Naive thymus-derived CD4-positive, alpha-beta T cell (primary cell): Measurements from ENCODE around the gene GORASP2. TPM values are rescaled to one million over a fixed set of nuclear protein-coding genes. Genes with fewer than 3 reads are reported as not detected.
"Not testable (repeated sequence)": the region's sequence is repeated elsewhere in the genome, so short reads cannot be mapped to it uniquely, and the experiment has no call there.

Source experiments
- ATAC-seq: fragments of 150-1000 bp; cut with Tn5 transposase; 2 replicates; pipeline ENCODE4 v1.10.0; 2021; ENCODE audit warnings: mild to moderate bottlenecking, moderate library complexity
- CTCF ChIA-PET: fragments of 350-600 bp; sonication (Branson Sonifier 250); formaldehyde crosslinking; loops from one replicate; lab custom pipeline; 2021; ENCODE audit warnings: antibody characterized with exemption; lab: Charles Lee
- POLR2A ChIA-PET: fragments of 350-600 bp; sonication (Branson Sonifier 250); formaldehyde crosslinking; loops from one replicate; lab custom pipeline; 2021; ENCODE audit warnings: antibody characterized with exemption, inconsistent platforms; lab: Charles Lee
- DNase-seq, 9 donors: peaks; one replicate each; pipeline versions ENCODE4 v3.0.0 to v3.0.0-alpha.2; 2020 to 2022; ENCODE audit warnings: mixed read lengths in 1 of 9
- H3K27ac ChIP-seq: one replicate; pipeline ENCODE4 v1.7.0; 2013; ENCODE audit warnings: mild to moderate bottlenecking, low read depth, low read length, moderate library complexity
- H3K27me3 ChIP-seq, 2 donors: one replicate each; pipeline ENCODE4 v1.7.0; 2013; ENCODE audit warnings: low read length in 2 of 2, mild to moderate bottlenecking in 2 of 2, moderate library complexity in 2 of 2; ENCODE audit not compliant: control insufficient read depth in 2 of 2, insufficient read depth in 2 of 2
- H3K36me3 ChIP-seq, 3 experiments: 1 replicate in 2 of 3; 2 replicates in 1 of 3; pipeline ENCODE4 v1.7.0; 2013; ENCODE audit warnings: low read length in 3 of 3, mild to moderate bottlenecking in 3 of 3, moderate library complexity in 1 of 3; ENCODE audit not compliant: insufficient read depth in 3 of 3, control insufficient read depth in 2 of 3
- H3K4me1 ChIP-seq, 2 donors: one replicate each; pipeline ENCODE4 v1.7.0; 2013; ENCODE audit warnings: low read length in 2 of 2, mild to moderate bottlenecking in 2 of 2, moderate library complexity in 1 of 2; ENCODE audit not compliant: control insufficient read depth in 2 of 2, insufficient read depth in 2 of 2
- H3K4me3 ChIP-seq: 2 replicates; pipeline ENCODE4 v1.7.0; 2013; ENCODE audit warnings: mild to moderate bottlenecking, low read length
- H3K9me3 ChIP-seq, 3 experiments: 1 replicate in 2 of 3; 2 replicates in 1 of 3; pipeline ENCODE4 v1.7.0; 2013; ENCODE audit warnings: low read length in 3 of 3; ENCODE audit not compliant: control insufficient read depth in 2 of 3
- H3K27ac Mint-ChIP-seq, 9 donors: one replicate each; pipeline ENCODE4 v1.8.0; 2020 to 2022; ENCODE audit warnings: mixed read lengths in 9 of 9, mild to moderate bottlenecking in 8 of 9, moderate library complexity in 5 of 9, inconsistent platforms in 2 of 9
- H3K27me3 Mint-ChIP-seq, 5 donors: one replicate each; pipeline ENCODE4 v1.8.0; 2021 to 2022; ENCODE audit warnings: mixed read lengths in 5 of 5, mild to moderate bottlenecking in 1 of 5
- H3K36me3 Mint-ChIP-seq, 5 donors: one replicate each; pipeline ENCODE4 v1.8.0; 2020 to 2022; ENCODE audit warnings: mixed read lengths in 5 of 5, mild to moderate bottlenecking in 3 of 5, inconsistent platforms in 1 of 5
- H3K4me1 Mint-ChIP-seq, 7 donors: one replicate each; pipeline ENCODE4 v1.8.0; 2020 to 2022; ENCODE audit warnings: mixed read lengths in 7 of 7, mild to moderate bottlenecking in 3 of 7, inconsistent platforms in 1 of 7
- H3K4me3 Mint-ChIP-seq, 10 donors: one replicate each; pipeline ENCODE4 v1.8.0; 2020 to 2022; ENCODE audit warnings: mild to moderate bottlenecking in 10 of 10, mixed read lengths in 10 of 10, moderate library complexity in 6 of 10, inconsistent platforms in 2 of 10
- H3K9me3 Mint-ChIP-seq, 11 donors: one replicate each; pipeline ENCODE4 v1.8.0; 2020 to 2022; ENCODE audit warnings: mixed read lengths in 11 of 11, mild to moderate bottlenecking in 4 of 11, inconsistent platforms in 1 of 11, moderate library complexity in 1 of 11
- intact Hi-C, 2 donors: fragments of 100-400 bp; cut with micrococcal nuclease; formaldehyde crosslinking; loops; one replicate each; pipeline ENCODE4 v1.15.1; 2023
- polyA plus RNA-seq, 2 donors: library from polyadenylated mRNA; unstranded; fragments of 300-500 nt; fragmentation: Illumina TruSeq; gene quantifications; one replicate each; pipeline ENCODE4 v1.2.3, GENCODE V29; 2021
- total RNA-seq, 6 experiments: library from RNA in 5 of 6; stranded (reverse) in 5 of 6; gene quantifications; 1 replicate in 5 of 6; 2 replicates in 1 of 6; pipeline ENCODE4 v1.2.3 and lab custom pipeline; 2021 to 2026

Gene GORASP2
- total and polyA plus RNA-seq, 7 experiments from 2014 or later = 65.2 to 104 (median 77.2) TPM

DNA sequence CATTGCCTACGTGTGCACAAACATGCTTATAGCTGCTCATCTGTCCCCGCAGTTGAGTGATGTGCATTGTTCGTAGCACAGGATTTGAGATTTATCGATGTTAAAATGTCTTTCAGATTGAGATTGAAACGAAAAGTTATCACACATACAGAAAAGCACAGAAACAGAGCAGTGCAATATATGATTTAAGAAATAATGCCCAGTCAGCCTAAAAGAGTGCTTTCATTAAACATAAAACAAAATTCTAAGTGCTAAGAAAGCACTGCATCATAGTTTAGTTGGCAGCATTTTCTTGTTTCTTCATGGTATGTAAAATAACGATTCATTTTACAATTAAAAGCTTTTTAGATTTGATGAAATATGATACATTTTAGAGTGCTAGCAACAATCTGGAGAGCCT lies 31.9 kb upstream of the GORASP2 start:
- Mint-ChIP-seq H3K27ac (no peak overlapping the region), H3K36me3 (peaks cover 0 to 3% (median 0%) of the 10 kb centered on the region in 5 donors), H3K27me3 (peaks cover 0 to 21% (median 15%) of the 10 kb centered on the region in 5 donors), H3K4me1 (no peaks in the 10 kb centered on the region), H3K9me3 (no peaks in the 10 kb centered on the region), H3K4me3 (no peak overlapping the region)
- H3K27ac ChIP-seq = no peak overlapping the region
- no peak for ATAC-seq
- POLR2A ChIA-PET = interaction anchor here (0.7 kb wide), 1 partner anchor 369 kb away, joined by 3 read pairs; no protein-coding TSS in a partner anchor
- no peak for DNase-seq
- H3K36me3 ChIP-seq = no peaks in the 10 kb centered on the region
- H3K27me3 ChIP-seq = no peaks in the 10 kb centered on the region
- CTCF ChIA-PET = no interaction called here
- H3K4me1 ChIP-seq = no peaks in the 10 kb centered on the region
- intact Hi-C loops = no loop called here
- H3K4me3 ChIP-seq = no peak overlapping the region
- H3K9me3 ChIP-seq = no peaks in the 10 kb centered on the region

DNA sequence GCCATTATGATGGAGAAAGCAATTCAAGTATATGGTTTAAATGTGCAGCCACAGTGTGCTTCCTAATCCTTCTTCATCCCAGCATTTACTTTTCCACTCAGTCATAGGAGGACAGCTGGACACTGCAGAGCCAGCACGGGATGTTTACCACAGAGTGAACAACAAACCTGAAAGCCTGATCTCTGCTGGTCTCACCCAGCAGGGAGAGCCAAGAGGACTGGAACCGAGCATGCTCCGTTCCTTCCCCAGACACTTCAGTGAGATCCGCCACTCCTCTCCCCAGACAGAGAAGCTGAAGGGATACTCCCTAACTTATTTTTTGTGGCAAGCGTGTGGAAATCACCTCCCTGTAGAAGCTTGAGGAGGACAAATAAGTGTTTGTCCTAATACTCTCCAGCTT lies 23.2 kb upstream of the GORASP2 start:
- peaks cover 3 to 42% (median 21%) of the 10 kb centered on the region in 11 donors for H3K9me3 Mint-ChIP-seq
- H3K27me3 Mint-ChIP-seq = peaks cover 3 to 19% (median 12%) of the 10 kb centered on the region in 5 donors
- no peaks in the 10 kb centered on the region for H3K4me1 Mint-ChIP-seq
- intact Hi-C loops = no loop called here
- no peaks in the 10 kb centered on the region for H3K4me1 ChIP-seq
- H3K4me3 Mint-ChIP-seq = no peak overlapping the region
- no peak overlapping the region for H3K27ac Mint-ChIP-seq
- H3K4me3 ChIP-seq = no peak overlapping the region
- CTCF ChIA-PET = no interaction called here
- no peaks in the 10 kb centered on the region for H3K27me3 ChIP-seq
- H3K36me3 ChIP-seq = no peaks in the 10 kb centered on the region
- POLR2A ChIA-PET = no interaction called here
- H3K27ac ChIP-seq = no peak overlapping the region
- DNase-seq = no peak
- ATAC-seq = no peak
- peaks cover 0 to 21% (median 0%) of the 10 kb centered on the region in 3 experiments for H3K9me3 ChIP-seq
- H3K36me3 Mint-ChIP-seq = peaks cover 0 to 6% (median 0%) of the 10 kb centered on the region in 5 donors

DNA sequence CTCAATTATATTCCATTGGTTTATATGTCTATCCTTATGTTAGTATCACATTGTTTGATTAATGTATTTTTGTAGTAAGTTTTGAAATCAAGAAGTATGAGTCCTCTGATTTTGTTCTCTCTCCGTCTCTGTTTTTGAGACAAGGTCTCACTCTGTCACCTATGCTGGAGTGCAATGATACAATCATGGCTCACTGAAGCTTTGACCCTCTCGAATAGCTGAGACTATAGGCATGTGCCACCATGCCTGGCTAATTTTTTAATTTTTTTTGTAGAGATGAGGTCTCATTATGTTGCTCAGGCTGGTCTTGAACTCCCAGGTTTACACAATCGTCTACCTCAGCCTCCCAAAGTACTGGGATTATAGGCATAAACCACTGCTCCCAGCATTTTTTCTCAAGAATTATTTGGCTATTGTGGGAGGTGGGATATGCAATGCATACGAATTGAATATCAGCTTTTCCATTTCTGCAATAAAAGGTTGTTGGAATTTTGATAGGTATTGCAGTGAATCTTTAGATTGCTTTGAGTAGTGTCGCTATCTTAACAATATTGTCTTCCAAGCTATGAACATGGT lies 17.7 kb upstream of the GORASP2 start:
- POLR2A ChIA-PET = no interaction called here
- DNase-seq (no peak), ATAC-seq (no peak)
- Mint-ChIP-seq H3K9me3 (peaks cover 15 to 77% (median 47%) of the 10 kb centered on the region in 11 donors), H3K27ac (no peak overlapping the region), H3K27me3 (peaks cover 0 to 11% (median 3%) of the 10 kb centered on the region in 5 donors), H3K4me3 (no peak overlapping the region), H3K4me1 (no peaks in the 10 kb centered on the region), H3K36me3 (peaks cover 2 to 22% (median 12%) of the 10 kb centered on the region in 5 donors)
- intact Hi-C loops = no loop called here
- Histone ChIP-seq H3K4me3 (no peak overlapping the region), H3K4me1 (no peaks in the 10 kb centered on the region), H3K27ac (no peak overlapping the region), H3K36me3 (no peaks in the 10 kb centered on the region), H3K27me3 (no peaks in the 10 kb centered on the region), H3K9me3 (peaks cover 0 to 55% (median 0%) of the 10 kb centered on the region in 3 experiments)
- CTCF ChIA-PET = no interaction called here

DNA sequence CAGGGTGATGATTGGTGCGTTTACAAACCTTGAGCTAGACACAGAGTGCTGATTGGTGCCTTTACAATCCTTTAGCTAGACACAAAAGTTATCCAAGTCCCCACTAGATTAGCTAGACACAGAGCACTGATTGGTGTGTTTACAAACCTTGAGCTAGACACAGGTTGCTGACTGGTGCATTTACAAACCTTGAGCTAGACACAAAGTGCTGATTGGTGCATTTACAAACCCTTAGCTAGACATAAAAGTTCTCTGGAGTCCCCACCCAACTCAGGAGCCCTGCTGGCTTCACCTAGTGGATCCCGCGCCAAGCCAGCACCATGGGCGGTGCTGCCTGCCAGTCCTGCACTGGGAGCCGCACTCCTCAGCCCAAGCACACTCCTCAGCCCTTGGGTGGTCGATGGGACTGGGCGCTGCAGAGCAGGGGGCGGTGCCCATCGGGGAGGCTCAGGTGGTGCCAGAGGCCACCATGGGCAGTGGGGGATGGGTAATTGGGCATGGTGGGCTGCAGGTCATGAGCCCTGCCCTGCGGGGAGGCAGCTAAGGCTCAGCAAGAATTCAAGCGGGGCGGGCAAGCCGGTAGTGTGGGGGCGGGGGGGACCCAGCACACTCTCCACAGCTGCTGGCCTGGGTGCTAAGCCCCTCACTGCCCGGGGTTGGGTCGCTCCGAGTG lies 13.9 kb upstream of the GORASP2 start:
- H3K27ac ChIP-seq, POLR2A ChIA-PET, CTCF ChIA-PET, H3K4me1 Mint-ChIP-seq, DNase-seq, H3K27me3 ChIP-seq, H3K4me3 Mint-ChIP-seq, H3K4me3 ChIP-seq, H3K4me1 ChIP-seq, ATAC-seq, H3K36me3 ChIP-seq, H3K27ac Mint-ChIP-seq, intact Hi-C loops: not testable (repeated sequence)
- Mint-ChIP-seq H3K36me3 (peaks cover 2 to 32% (median 27%) of the 10 kb centered on the region in 5 donors), H3K27me3 (peaks cover 2 to 13% (median 3%) of the 10 kb centered on the region in 5 donors), H3K9me3 (peaks cover 24 to 79% (median 47%) of the 10 kb centered on the region in 11 donors)
- H3K9me3 ChIP-seq = peaks cover 0 to 58% (median 7%) of the 10 kb centered on the region in 3 experiments

DNA sequence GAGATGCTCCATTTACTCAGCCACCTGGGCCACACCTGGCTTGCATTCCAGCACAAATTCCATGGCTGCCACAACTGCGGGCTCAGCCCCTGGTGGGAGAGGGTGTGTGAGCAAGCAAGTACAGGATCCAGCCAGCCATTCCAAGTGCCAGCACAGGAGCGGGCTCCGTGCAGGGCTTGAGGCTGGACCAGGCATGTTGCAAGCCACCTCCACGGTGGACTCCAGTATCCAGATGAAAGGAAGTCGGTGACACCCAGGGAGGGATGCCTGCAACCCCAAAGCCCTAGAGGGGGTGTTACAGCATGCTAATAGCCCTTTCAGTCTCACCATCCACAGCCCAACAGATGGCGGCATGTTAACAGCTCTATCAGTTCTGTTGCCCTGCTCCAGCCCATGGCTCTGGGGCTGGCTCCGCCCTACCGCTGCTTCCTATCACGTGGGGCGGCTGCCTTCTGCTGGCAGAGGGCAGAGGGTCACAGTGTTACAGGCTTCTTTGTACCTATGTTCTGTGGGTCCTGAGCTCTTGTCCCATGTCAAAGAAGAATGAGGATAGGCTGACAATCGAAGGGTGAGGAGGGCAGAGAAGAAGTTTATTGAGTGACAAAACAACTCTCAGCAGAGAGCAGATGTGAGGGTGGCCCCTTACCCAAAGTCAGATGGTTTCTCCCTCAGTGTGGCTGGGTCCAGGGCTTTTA lies 11.7 kb upstream of the GORASP2 start:
- POLR2A ChIA-PET = no interaction called here
- peaks cover 0 to 38% (median 7%) of the 10 kb centered on the region in 3 experiments for H3K9me3 ChIP-seq
- Mint-ChIP-seq H3K9me3 (peaks cover 20 to 61% (median 33%) of the 10 kb centered on the region in 11 donors), H3K4me1 (no peaks in the 10 kb centered on the region), H3K27ac (no peak overlapping the region), H3K27me3 (peaks cover 2 to 13% (median 3%) of the 10 kb centered on the region in 5 donors), H3K36me3 (peaks cover 2 to 27% (median 21%) of the 10 kb centered on the region in 5 donors), H3K4me3 (no peak overlapping the region)
- no peak for DNase-seq
- H3K4me1 ChIP-seq = no peaks in the 10 kb centered on the region
- CTCF ChIA-PET = no interaction called here
- no peaks in the 10 kb centered on the region for H3K27me3 ChIP-seq
- intact Hi-C loops = no loop called here
- ATAC-seq = no peak
- H3K27ac ChIP-seq = no peak overlapping the region
- no peaks in the 10 kb centered on the region for H3K36me3 ChIP-seq
- no peak overlapping the region for H3K4me3 ChIP-seq

DNA sequence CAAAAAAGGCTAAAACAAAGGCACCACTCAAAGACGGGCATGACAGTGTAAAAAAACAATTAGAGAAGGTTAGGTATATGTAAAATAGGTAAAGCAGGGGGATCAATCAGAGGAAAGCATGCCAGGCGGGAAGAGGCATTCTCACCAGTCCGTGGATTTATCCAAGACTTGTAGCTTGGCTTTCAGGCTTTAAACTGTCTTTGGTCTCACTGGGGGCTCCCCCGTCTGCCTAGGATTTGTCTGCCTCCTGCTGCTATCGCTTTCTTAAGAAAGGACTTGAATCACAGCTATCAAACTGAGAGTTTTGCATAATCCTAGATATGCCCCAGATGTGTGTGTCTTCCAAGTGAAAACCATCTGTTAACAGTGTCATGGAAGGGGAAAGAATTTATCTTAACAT lies 11.1 kb upstream of the GORASP2 start:
- peaks cover 0 to 38% (median 7%) of the 10 kb centered on the region in 3 experiments for H3K9me3 ChIP-seq
- H3K27ac ChIP-seq = no peak overlapping the region
- Mint-ChIP-seq H3K9me3 (peaks cover 17 to 55% (median 27%) of the 10 kb centered on the region in 11 donors), H3K27me3 (peaks cover 1 to 13% (median 3%) of the 10 kb centered on the region in 5 donors), H3K4me1 (no peaks in the 10 kb centered on the region), H3K4me3 (no peak overlapping the region), H3K36me3 (peaks cover 1 to 25% (median 19%) of the 10 kb centered on the region in 5 donors), H3K27ac (no peak overlapping the region)
- H3K36me3 ChIP-seq = no peaks in the 10 kb centered on the region
- intact Hi-C loops = no loop called here
- H3K4me3 ChIP-seq = no peak overlapping the region
- ChIA-PET POLR2A (no interaction called here), CTCF (no interaction called here)
- H3K4me1 ChIP-seq = no peaks in the 10 kb centered on the region
- ATAC-seq (no peak), DNase-seq (no peak)
- H3K27me3 ChIP-seq = no peaks in the 10 kb centered on the region
